Superior temporal gyrus (tissue), 1 donor: ENCODE measurements around the gene CFAP58.

Experiments used
- DNase-seq: peaks from one replicate; pipeline ENCODE4 v3.0.0-alpha.2; 2016; ENCODE audit errors: extremely low spot score

Gene CFAP58

GRCh38 chr10:104371753-104372152, 18.1 kb downstream of the CFAP58 start:
- no peak for DNase-seq

GRCh38 chr10:104374591-104374990, 21.0 kb downstream of the CFAP58 start:
- DNase-seq = no peak

GRCh38 chr10:104376784-104377300, 23.2 kb downstream of the CFAP58 start:
- DNase-seq = no peak

- no peak for DNase-seq
These were observed 26.7 kb downstream of the CFAP58 start for GRCh38 chr10:104380336-104380735.

- no peak for DNase-seq
These were observed 33.7 kb downstream of the CFAP58 start for GRCh38 chr10:104387130-104387888.

- DNase-seq = no peak
These were observed 35.2 kb downstream of the CFAP58 start for GRCh38 chr10:104388830-104389229.

GRCh38 chr10:104391150-104391968, 37.7 kb downstream of the CFAP58 start:
- DNase-seq = no peak

GRCh38 chr10:104391969-104392296, 38.3 kb downstream of the CFAP58 start:
- no peak for DNase-seq

- DNase-seq = no peak
These were observed 39.8 kb downstream of the CFAP58 start for GRCh38 chr10:104393387-104393786.

GRCh38 chr10:104396581-104396980, 42.9 kb downstream of the CFAP58 start:
- DNase-seq = no peak

GRCh38 chr10:104403636-104404035, 50.0 kb downstream of the CFAP58 start:
- peak; percentile 22 for DNase-seq

- peak; percentile 71 for DNase-seq
These were observed 53.4 kb downstream of the CFAP58 start for GRCh38 chr10:104406715-104407650.

- DNase-seq = no peak
These were observed 59.9 kb downstream of the CFAP58 start for GRCh38 chr10:104413528-104413927.

- DNase-seq = no peak
These were observed 62.0 kb downstream of the CFAP58 start for GRCh38 chr10:104415526-104416165.

- no peak for DNase-seq
These were observed 63.2 kb downstream of the CFAP58 start for GRCh38 chr10:104416851-104417250.

- no peak for DNase-seq
These were observed 64.1 kb downstream of the CFAP58 start for GRCh38 chr10:104417637-104418292.

- DNase-seq = no peak
These were observed 71.1 kb downstream of the CFAP58 start for GRCh38 chr10:104424719-104425118.

GRCh38 chr10:104427989-104428388, 74.4 kb downstream of the CFAP58 start:
- DNase-seq = no peak

- DNase-seq = no peak
These were observed 76.2 kb downstream of the CFAP58 start for GRCh38 chr10:104429846-104430245.

GRCh38 chr10:104430360-104430759, 76.7 kb downstream of the CFAP58 start:
- DNase-seq = no peak

GRCh38 chr10:104433669-104434068, 80.0 kb downstream of the CFAP58 start:
- no peak for DNase-seq
